Left kidney (tissue), 8 donors: ENCODE results near the gene C3orf33. TPM values are rescaled to one million over a fixed set of nuclear protein-coding genes. Genes with fewer than 3 reads are reported as not detected.
A peak's percentile ranks its signal among the peaks of the same experiment; 100 is the strongest.
"Not testable (repeated sequence)": the region's sequence is repeated elsewhere in the genome, so short reads cannot be mapped to it uniquely, and the experiment has no call there.

ENCODE experiments used
- DNase-seq: peaks from one replicate; pipeline ENCODE4 v3.0.0-alpha.2; 2013
- long read RNA-seq, 8 donors: transcript quantifications; one replicate each; lab custom pipeline, GENCODE V29; 2026
- polyA plus RNA-seq: library from polyadenylated mRNA; unstranded; fragments of 120-200 nt; gene quantifications from one replicate; pipeline ENCODE4 v1.2.1, GENCODE V29; 2013; ENCODE audit not compliant: insufficient read length

Gene C3orf33
- 13.7 TPM for polyA plus RNA-seq
- long read RNA-seq, donor 1, partial matches to known transcripts: 0 of 6 reads
- long read RNA-seq, donor 1, other reads (novel, unspliced or antisense): 0 of 6 reads
- long read RNA-seq, donor 2, partial matches to known transcripts: 0 of 1 reads
- long read RNA-seq, donor 2, other reads (novel, unspliced or antisense): 0 of 1 reads
- long read RNA-seq, donor 3, partial matches to known transcripts: 0 of 3 reads
- long read RNA-seq, donor 3, other reads (novel, unspliced or antisense): 0 of 3 reads
- long read RNA-seq, donor 4: 0 reads
- long read RNA-seq, donor 5, partial matches to known transcripts: 0 of 1 reads
- long read RNA-seq, donor 5, other reads (novel, unspliced or antisense): 0 of 1 reads
- long read RNA-seq, donor 6, transcript C3orf33-201 (5 exons, 1,884 nt): major isoform, 9 of 10 reads
- long read RNA-seq, donor 6, partial matches to known transcripts: 0 of 10 reads
- long read RNA-seq, donor 6, other reads (novel, unspliced or antisense): 0 of 10 reads
- long read RNA-seq, donor 7, transcript C3orf33-201 (5 exons, 1,884 nt): major isoform, 5 of 6 reads
- long read RNA-seq, donor 7, partial matches to known transcripts: 0 of 6 reads
- long read RNA-seq, donor 7, other reads (novel, unspliced or antisense): 0 of 6 reads
- long read RNA-seq, donor 8, partial matches to known transcripts: 0 of 2 reads
- long read RNA-seq, donor 8, other reads (novel, unspliced or antisense): 0 of 2 reads

GRCh38 chr3:155805802-155806618, at the start of gene C3orf33:
Gene C3orf33 (minus strand): TSS chr3:155806278. CDS start chr3:155806252, 26 bp downstream.
- peak; percentile 55 for DNase-seq

GRCh38 chr3:155854141-155854940, 48.3 kb upstream of the C3orf33 start, which contains the start of gene SLC33A1:
Gene SLC33A1 (minus strand): TSS chr3:155854427. CDS start chr3:155853997, 430 bp downstream.
- DNase-seq: peak; percentile 99

GRCh38 chr3:155853214-155854140, 47.4 kb upstream of the C3orf33 start:
- DNase-seq: peak; percentile 21

GRCh38 chr3:155852341-155852740, 46.3 kb upstream of the C3orf33 start:
- no peak for DNase-seq

GRCh38 chr3:155849404-155849803, 43.3 kb upstream of the C3orf33 start:
- not testable (repeated sequence) for DNase-seq

- DNase-seq: no peak
These were observed 41.9 kb upstream of the C3orf33 start for GRCh38 chr3:155847993-155848392.

GRCh38 chr3:155846119-155846518, 40.0 kb upstream of the C3orf33 start:
- DNase-seq: no peak

- no peak for DNase-seq
These were observed 37.5 kb upstream of the C3orf33 start for GRCh38 chr3:155843569-155843968.

- no peak for DNase-seq
These were observed 29.4 kb upstream of the C3orf33 start for GRCh38 chr3:155835341-155836071.

- not testable (repeated sequence) for DNase-seq
These were observed 22.5 kb upstream of the C3orf33 start for GRCh38 chr3:155828490-155829098.

GRCh38 chr3:155815030-155815545, 9.0 kb upstream of the C3orf33 start:
- no peak for DNase-seq

GRCh38 chr3:155813224-155813623, 7.1 kb upstream of the C3orf33 start:
- not testable (repeated sequence) for DNase-seq

GRCh38 chr3:155809181-155809580, 3.1 kb upstream of the C3orf33 start:
- DNase-seq: no peak

GRCh38 chr3:155807823-155808222, 1.7 kb upstream of the C3orf33 start:
- DNase-seq: no peak

GRCh38 chr3:155805204-155805801, 775 bp downstream of the C3orf33 start:
- DNase-seq: no peak

GRCh38 chr3:155804323-155804722, 1.8 kb downstream of the C3orf33 start:
- no peak for DNase-seq

GRCh38 chr3:155792532-155792931, 13.5 kb downstream of the C3orf33 start:
- no peak for DNase-seq

GRCh38 chr3:155791190-155791589, 14.9 kb downstream of the C3orf33 start:
- DNase-seq: no peak
